Esophagus muscularis mucosa (tissue), 3 donors: Measurements from ENCODE around the gene RAB11FIP3.
A peak's percentile ranks its signal among the peaks of the same experiment; 100 is the strongest.

ENCODE experiments used
- POLR2A ChIP-seq: fragments of 450-650 bp; IDR thresholded peaks from one replicate; pipeline ENCODE4 v1.6.1; 2017; ENCODE audit warnings: antibody characterized with exemption, moderate library complexity, mild to moderate bottlenecking, low read depth
- POLR2AphosphoS5 ChIP-seq, 2 donors: sonication (generic); formaldehyde crosslinking; IDR thresholded peaks; one replicate each; pipeline ENCODE4 v1.6.1; 2017; ENCODE audit warnings: antibody characterized with exemption in 2 of 2
- TF ChIP-seq, protein P1 (sequence below), 3 experiments: fragments of 200-600 bp in 2 of 3; fragments of 450-650 bp in 1 of 3; sonication (generic) in 2 of 3; IDR thresholded peaks; one replicate each; pipeline ENCODE4 v1.5.1; 2017 to 2019; ENCODE audit warnings: antibody characterized with exemption in 3 of 3, mild to moderate bottlenecking in 2 of 3, moderate library complexity in 1 of 3

GRCh38 chr16:566475-567372 is 141.3 kb downstream of the RAB11FIP3 start, which contains the start of gene NHLRC4:
- TF ChIP-seq POLR2A (no peak), POLR2AphosphoS5 (IDR thresholded peaks at IDR 0.05) (peak in 1 of 2 donors; percentile 16)
- TF ChIP-seq, protein P1, sequence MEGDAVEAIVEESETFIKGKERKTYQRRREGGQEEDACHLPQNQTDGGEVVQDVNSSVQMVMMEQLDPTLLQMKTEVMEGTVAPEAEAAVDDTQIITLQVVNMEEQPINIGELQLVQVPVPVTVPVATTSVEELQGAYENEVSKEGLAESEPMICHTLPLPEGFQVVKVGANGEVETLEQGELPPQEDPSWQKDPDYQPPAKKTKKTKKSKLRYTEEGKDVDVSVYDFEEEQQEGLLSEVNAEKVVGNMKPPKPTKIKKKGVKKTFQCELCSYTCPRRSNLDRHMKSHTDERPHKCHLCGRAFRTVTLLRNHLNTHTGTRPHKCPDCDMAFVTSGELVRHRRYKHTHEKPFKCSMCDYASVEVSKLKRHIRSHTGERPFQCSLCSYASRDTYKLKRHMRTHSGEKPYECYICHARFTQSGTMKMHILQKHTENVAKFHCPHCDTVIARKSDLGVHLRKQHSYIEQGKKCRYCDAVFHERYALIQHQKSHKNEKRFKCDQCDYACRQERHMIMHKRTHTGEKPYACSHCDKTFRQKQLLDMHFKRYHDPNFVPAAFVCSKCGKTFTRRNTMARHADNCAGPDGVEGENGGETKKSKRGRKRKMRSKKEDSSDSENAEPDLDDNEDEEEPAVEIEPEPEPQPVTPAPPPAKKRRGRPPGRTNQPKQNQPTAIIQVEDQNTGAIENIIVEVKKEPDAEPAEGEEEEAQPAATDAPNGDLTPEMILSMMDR (IDR thresholded peaks at IDR 0.05) = no peak
